Measurements from ENCODE around the gene OCA2.

The OCA2 gene

GRCh38 chr15:28079313-28079969 is 19.7 kb downstream of the OCA2 start:
- DNase-seq (ENCODE audit: low read depth), result no peak

- no peak for DNase-seq (ENCODE audit: low read depth)
These were observed 20.9 kb downstream of the OCA2 start for GRCh38 chr15:28078191-28078719.

GRCh38 chr15:28075573-28075972 is 23.5 kb downstream of the OCA2 start:
- DNase-seq (ENCODE audit: low read depth), result no peak

GRCh38 chr15:28068930-28069329 is 30.2 kb downstream of the OCA2 start:
- DNase-seq (ENCODE audit: low read depth), result no peak

- DNase-seq (ENCODE audit: low read depth), result no peak
These were observed 32.9 kb downstream of the OCA2 start for GRCh38 chr15:28066231-28066630.

GRCh38 chr15:28060005-28060404 is 39.1 kb downstream of the OCA2 start:
- DNase-seq (ENCODE audit: low read depth), result no peak

- DNase-seq (ENCODE audit: low read depth), result no peak
These were observed 41.0 kb downstream of the OCA2 start for GRCh38 chr15:28058082-28058481.

GRCh38 chr15:28051955-28052633 is 47.0 kb downstream of the OCA2 start:
- no peak for DNase-seq (ENCODE audit: low read depth)

- DNase-seq (ENCODE audit: low read depth), result no peak
These were observed 49.5 kb downstream of the OCA2 start for GRCh38 chr15:28049581-28049980.

- DNase-seq (ENCODE audit: low read depth), result no peak
These were observed 51.8 kb downstream of the OCA2 start for GRCh38 chr15:28047277-28047676.

GRCh38 chr15:28044121-28044672 is 54.9 kb downstream of the OCA2 start:
- no peak for DNase-seq (ENCODE audit: low read depth)

GRCh38 chr15:28043691-28044091 is 55.4 kb downstream of the OCA2 start:
- no peak for DNase-seq (ENCODE audit: low read depth)

GRCh38 chr15:28037969-28038590 is 61.0 kb downstream of the OCA2 start:
- no peak for DNase-seq (ENCODE audit: low read depth)

- no peak for DNase-seq (ENCODE audit: low read depth)
These were observed 65.7 kb downstream of the OCA2 start for GRCh38 chr15:28033443-28033842.

GRCh38 chr15:28030801-28031200 is 68.3 kb downstream of the OCA2 start:
- no peak for DNase-seq (ENCODE audit: low read depth)

GRCh38 chr15:28027714-28028076 is 71.4 kb downstream of the OCA2 start:
- no peak for DNase-seq (ENCODE audit: low read depth)

GRCh38 chr15:28026764-28027713 is 72.1 kb downstream of the OCA2 start:
- DNase-seq (ENCODE audit: low read depth), result no peak

GRCh38 chr15:28026221-28026620 is 72.9 kb downstream of the OCA2 start:
- DNase-seq (ENCODE audit: low read depth), result no peak

- no peak for DNase-seq (ENCODE audit: low read depth)
These were observed 73.7 kb downstream of the OCA2 start for GRCh38 chr15:28025413-28025812.

GRCh38 chr15:28024889-28025250 is 74.2 kb downstream of the OCA2 start:
- DNase-seq (ENCODE audit: low read depth), result no peak

GRCh38 chr15:28023933-28024888 is 74.9 kb downstream of the OCA2 start:
- no peak for DNase-seq (ENCODE audit: low read depth)
